GM12878 (cell line): ENCODE measurements around the gene SRRD. TPM values are rescaled to one million over a fixed set of nuclear protein-coding genes. Genes with fewer than 3 reads are reported as not detected.

Experiments used
- ATAC-seq: fragments of 200-7000 bp; cut with Tn5 transposase; 3 replicates; pipeline ENCODE4 v1.9.1; 2020; ENCODE audit warnings: mild to moderate bottlenecking, moderate library complexity
- BruUV-seq: library from RNA; stranded (reverse); fragments of 400-500 nt; replicated peaks from 2 replicates; lab custom pipeline; 2021; lab: Mats Ljungman, UMichigan
- CTCF ChIA-PET: fragments of 300-600 bp; sonication (Branson Sonifier 250); formaldehyde crosslinking; extraction: SDS; loops from one replicate; lab custom pipeline; 2021; ENCODE audit warnings: inconsistent platforms; lab: Yijun Ruan, JAX
- POLR2A ChIA-PET: fragments of 350-600 bp; formaldehyde crosslinking; extraction: SDS; loops from one replicate; lab custom pipeline; 2021; ENCODE audit warnings: inconsistent platforms; lab: Charles Lee
- RAD21 ChIA-PET: fragments of 300-600 bp; sonication (Branson Sonifier 250); formaldehyde crosslinking; loops from one replicate; lab custom pipeline; 2023; ENCODE audit warnings: antibody characterized with exemption; ENCODE audit not compliant: unreplicated experiment; lab: Charles Lee
- SMC1A ChIA-PET: fragments of 300-600 bp; sonication (Branson Sonifier 250); formaldehyde crosslinking; loops from one replicate; lab custom pipeline; 2023; ENCODE audit not compliant: unreplicated experiment, uncharacterized antibody; lab: Charles Lee
- DNase-seq: peaks from one replicate; pipeline ENCODE4 v3.0.0-alpha.2; 2011; ENCODE audit warnings: low read depth, low spot score
- FAIRE-seq: peaks from 3 replicates; lab custom pipeline; 2011; peaks lifted over from hg19 to GRCh38; lab: Jason Lieb, UNC
- H2AFZ ChIP-seq: 2 replicates; pipeline ENCODE4 v1.6.0; 2011; ENCODE audit warnings: low read depth, low read length, control low read depth; ENCODE audit not compliant: control insufficient read depth
- H3K27ac ChIP-seq: 2 replicates; pipeline ENCODE4 v1.5.1; 2011; ENCODE audit warnings: control low read depth; ENCODE audit not compliant: control insufficient read depth, insufficient read depth
- H3K27me3 ChIP-seq, 2 experiments: replicated peaks in 1 of 2; 2 replicates each; pipeline versions ENCODE4 v1.6.0 to v1.6.1; 2011; ENCODE audit warnings: low read length in 1 of 2; ENCODE audit not compliant: control insufficient read depth in 2 of 2, insufficient read depth in 2 of 2
- H3K36me3 ChIP-seq, 2 experiments: 2 replicates each; pipeline ENCODE4 v1.5.1; 2011; ENCODE audit warnings: low read length in 1 of 2; ENCODE audit not compliant: control insufficient read depth in 2 of 2, insufficient read depth in 2 of 2
- H3K4me1 ChIP-seq: 2 replicates; pipeline ENCODE4 v1.6.1; 2011; ENCODE audit warnings: mild to moderate bottlenecking, low read length, moderate library complexity, mixed read lengths; ENCODE audit not compliant: control insufficient read depth, insufficient read depth
- H3K4me2 ChIP-seq: 2 replicates; pipeline ENCODE4 v1.6.0; 2011; ENCODE audit warnings: control low read depth; ENCODE audit not compliant: control insufficient read depth, insufficient read depth
- H3K4me3 ChIP-seq: fragments of 200-600 bp; sonication (generic); 2 replicates; pipeline ENCODE4 v1.5.1; 2016
- H3K79me2 ChIP-seq: 2 replicates; pipeline ENCODE4 v1.6.0; 2011; ENCODE audit warnings: low read length; ENCODE audit not compliant: control insufficient read depth, insufficient read depth
- H3K9ac ChIP-seq: 2 replicates; pipeline ENCODE4 v1.8.0; 2011; ENCODE audit warnings: low read length, control low read depth, mixed read lengths; ENCODE audit not compliant: control insufficient read depth, insufficient read depth
- H3K9me3 ChIP-seq: replicated peaks from 3 replicates; pipeline ENCODE4 v1.5.1; 2011; ENCODE audit warnings: mild to moderate bottlenecking, low read length; ENCODE audit not compliant: control insufficient read depth, insufficient read depth
- H4K20me1 ChIP-seq: 2 replicates; pipeline ENCODE4 v1.6.0; 2011; ENCODE audit not compliant: control insufficient read depth, insufficient read depth
- ESRRA ChIP-seq: IDR thresholded peaks from 2 replicates; pipeline ENCODE4 v1.6.1; 2012; ENCODE audit warnings: mild to moderate bottlenecking, low read length, improper control_type of control experiment
- ETV6 ChIP-seq, 2 experiments: fragments of 450-650 bp in 1 of 2; IDR thresholded peaks in 1 of 2; conservative IDR thresholded peaks in 1 of 2; 2 replicates each; pipeline ENCODE4 v1.6.1; 2014; ENCODE audit warnings: antibody characterized with exemption in 1 of 2, borderline replicate concordance in 1 of 2, low read depth in 1 of 2, mild to moderate bottlenecking in 1 of 2, moderate library complexity in 1 of 2
- IKZF1 ChIP-seq: fragments of 450-650 bp; conservative IDR thresholded peaks from 2 replicates; pipeline ENCODE4 v1.6.1; 2017; ENCODE audit warnings: antibody characterized with exemption, mild to moderate bottlenecking
- RB1 ChIP-seq: fragments of 450-650 bp; formaldehyde crosslinking; IDR thresholded peaks from 2 replicates; pipeline ENCODE4 v1.6.1; 2017; ENCODE audit warnings: mild to moderate bottlenecking, borderline replicate concordance
- SUPT20H ChIP-seq: IDR thresholded peaks from 2 replicates; pipeline ENCODE4 v1.6.1; 2011; ENCODE audit warnings: low read depth, mild to moderate bottlenecking, low read length, moderate library complexity, borderline replicate concordance; ENCODE audit not compliant: control insufficient read depth
- ZBTB33 ChIP-seq: fragments of 450-650 bp; IDR thresholded peaks from 2 replicates; pipeline ENCODE4 v1.6.1; 2017; ENCODE audit warnings: mild to moderate bottlenecking
- ZNF687 ChIP-seq: fragments of 450-650 bp; IDR thresholded peaks from 2 replicates; pipeline ENCODE4 v1.6.1; 2017; ENCODE audit warnings: mild to moderate bottlenecking, moderate library complexity
- ZZZ3 ChIP-seq: IDR thresholded peaks from 2 replicates; pipeline ENCODE4 v1.6.1; 2011; ENCODE audit warnings: low read depth; ENCODE audit not compliant: control insufficient read depth, insufficient read length
- WGBS: methylation state at CpG from one replicate; pipeline ENCODE4 v1.1.6; 2016; ENCODE audit warnings: low lambda C conversion rate; ENCODE audit not compliant: insufficient replicate concordance, insufficient coverage; ENCODE audit errors: missing lambda C conversion rate; 5-methylcytosine and 5-hydroxymethylcytosine counted together
- in situ Hi-C: fragments of 300-500 bp; cut with MboI; formaldehyde crosslinking; loops from 9 replicates; pipeline ENCODE4 v1.14.3; 2018; ENCODE audit warnings: mixed read lengths
- intact Hi-C: fragments of 100-400 bp; cut with micrococcal nuclease; formaldehyde crosslinking; loops from one replicate; pipeline ENCODE4 v1.14.2; 2022; ENCODE audit not compliant: unreplicated experiment
- polyA plus RNA-seq, 11 experiments: library from polyadenylated mRNA; depleted of rRNA in 4 of 11; unstranded in 6 of 11; stranded (reverse) in 5 of 11; fragments of >200 nt; fragmentation: Nextera tagmentation in 4 of 11; fragmentation: Illumina TruSeq in 1 of 11; extraction: Ambion mirVana in 4 of 11; extraction: Trizol in 1 of 11; gene quantifications; 1 replicate in 1 of 11; 2 replicates in 10 of 11; pipeline versions ENCODE4 v1.2.1 to v1.2.3, GENCODE V29; 2011 to 2016; ENCODE audit warnings: inconsistent platforms in 2 of 11, missing spikeins in 2 of 11, low read depth in 1 of 11
- total RNA-seq, 4 experiments: library from RNA; depleted of rRNA in 3 of 4; stranded (reverse); fragments of >200 nt in 3 of 4; fragmentation: Illumina TruSeq in 1 of 4; extraction: Trizol in 1 of 4; gene quantifications; 2 replicates each; pipeline versions ENCODE4 v1.2.1 to v1.2.3, GENCODE V29; 2013 to 2021
- TF ChIP-seq, protein P1 (sequence below): fragments of 450-650 bp; IDR thresholded peaks from 2 replicates; pipeline ENCODE4 v1.6.1; 2014; ENCODE audit warnings: mild to moderate bottlenecking

SRRD gene
- total and polyA plus RNA-seq, 10 of the 15 experiments (the other 5 are each of a cell fraction or from before 2014, with no cell fraction given): 4.1 to 50.6 (median 27.5) TPM

DNA sequence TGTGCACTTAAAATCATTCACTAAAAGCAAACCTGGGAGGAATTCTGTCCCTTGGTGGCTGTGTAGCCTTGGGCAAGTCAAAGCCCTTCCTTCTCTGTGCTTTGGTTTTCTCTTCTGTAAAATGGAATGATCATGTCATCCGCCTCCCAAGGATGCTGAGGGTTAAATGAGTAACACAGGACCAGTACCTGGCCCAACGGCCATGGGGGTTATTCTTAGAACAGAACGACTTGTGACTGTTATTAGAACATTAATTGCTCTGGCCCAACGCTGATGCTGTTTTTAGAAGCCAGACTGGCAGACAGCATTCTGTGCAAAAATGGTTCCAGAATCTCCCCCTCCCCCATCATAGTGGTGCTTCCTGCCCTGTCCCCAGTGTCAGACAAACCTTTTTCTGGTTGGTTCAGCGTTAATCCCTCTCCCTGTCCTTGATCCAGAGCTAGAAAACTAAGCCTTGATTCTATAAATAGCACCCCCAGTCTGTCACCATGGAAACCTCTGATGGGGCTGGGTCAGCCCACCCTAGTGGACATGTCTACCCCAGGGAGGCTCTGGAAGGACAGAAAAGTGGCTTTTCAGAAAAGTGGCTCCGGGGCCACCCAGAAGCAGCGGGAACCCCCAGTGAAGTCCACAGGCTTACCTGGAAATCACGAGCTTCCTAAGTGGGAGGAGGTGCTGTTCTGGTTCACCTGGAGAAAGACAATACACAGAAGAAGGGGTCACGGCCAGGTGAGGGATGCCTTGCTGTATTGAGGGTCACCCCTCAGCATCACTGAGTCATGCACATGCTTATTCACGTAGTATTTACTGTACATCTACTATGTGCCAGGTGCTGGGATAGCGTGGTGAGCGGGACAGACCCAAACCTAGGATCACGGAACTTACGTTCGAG, 44.1 kb downstream of the SRRD start:
- FAIRE-seq (no peak), ATAC-seq (no peak), DNase-seq (no peak)
- peaks cover 0 to 26% of the 10 kb centered on the region in 2 experiments; a peak in 2 of 4 replicates for H3K36me3 ChIP-seq
- POLR2A ChIA-PET: interaction anchor here (0.5 kb wide), 1 partner anchor 1972 kb away, joined by 3 read pairs; no protein-coding TSS in a partner anchor
- H3K4me3 ChIP-seq: no peak overlapping the region
- CTCF ChIA-PET: no interaction called here
- SMC1A ChIA-PET: no interaction called here
- H3K79me2 ChIP-seq: no peaks in the 10 kb centered on the region
- no peak overlapping the region for H2AFZ ChIP-seq
- 65% methylated on average over 15 of the region's 15 CpGs for WGBS
- H3K27me3 ChIP-seq: no peaks in the 10 kb centered on the region
- RAD21 ChIA-PET: no interaction called here
- H3K4me1 ChIP-seq: peaks cover 10% of the 10 kb centered on the region
- no TSS peak for BruUV-seq
- intact Hi-C loops (no loop called here), in situ Hi-C loops (no loop called here)
- TF ChIP-seq, protein P1, sequence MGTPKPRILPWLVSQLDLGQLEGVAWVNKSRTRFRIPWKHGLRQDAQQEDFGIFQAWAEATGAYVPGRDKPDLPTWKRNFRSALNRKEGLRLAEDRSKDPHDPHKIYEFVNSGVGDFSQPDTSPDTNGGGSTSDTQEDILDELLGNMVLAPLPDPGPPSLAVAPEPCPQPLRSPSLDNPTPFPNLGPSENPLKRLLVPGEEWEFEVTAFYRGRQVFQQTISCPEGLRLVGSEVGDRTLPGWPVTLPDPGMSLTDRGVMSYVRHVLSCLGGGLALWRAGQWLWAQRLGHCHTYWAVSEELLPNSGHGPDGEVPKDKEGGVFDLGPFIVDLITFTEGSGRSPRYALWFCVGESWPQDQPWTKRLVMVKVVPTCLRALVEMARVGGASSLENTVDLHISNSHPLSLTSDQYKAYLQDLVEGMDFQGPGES: no peak
- TF ChIP-seq SUPT20H (no peak), ESRRA (no peak), ETV6 (conservative IDR thresholded peaks at IDR 0.05 in 1 of 2, IDR thresholded peaks at IDR 0.05 in 1 of 2; ENCODE audit: borderline replicate concordance in 1 of 2, low read depth in 1 of 2) (no peak), ZNF687 (no peak), RB1 (no peak), IKZF1 (no peak), ZZZ3 (no peak), ZBTB33 (no peak)
- H3K27ac ChIP-seq: no peak overlapping the region
- H4K20me1 ChIP-seq: no peaks in the 10 kb centered on the region
- H3K4me2 ChIP-seq: no peak overlapping the region
- H3K9me3 ChIP-seq: no peaks in the 10 kb centered on the region
- no peak overlapping the region for H3K9ac ChIP-seq
